Measurements from ENCODE around the gene HCRTR1.

DNA sequence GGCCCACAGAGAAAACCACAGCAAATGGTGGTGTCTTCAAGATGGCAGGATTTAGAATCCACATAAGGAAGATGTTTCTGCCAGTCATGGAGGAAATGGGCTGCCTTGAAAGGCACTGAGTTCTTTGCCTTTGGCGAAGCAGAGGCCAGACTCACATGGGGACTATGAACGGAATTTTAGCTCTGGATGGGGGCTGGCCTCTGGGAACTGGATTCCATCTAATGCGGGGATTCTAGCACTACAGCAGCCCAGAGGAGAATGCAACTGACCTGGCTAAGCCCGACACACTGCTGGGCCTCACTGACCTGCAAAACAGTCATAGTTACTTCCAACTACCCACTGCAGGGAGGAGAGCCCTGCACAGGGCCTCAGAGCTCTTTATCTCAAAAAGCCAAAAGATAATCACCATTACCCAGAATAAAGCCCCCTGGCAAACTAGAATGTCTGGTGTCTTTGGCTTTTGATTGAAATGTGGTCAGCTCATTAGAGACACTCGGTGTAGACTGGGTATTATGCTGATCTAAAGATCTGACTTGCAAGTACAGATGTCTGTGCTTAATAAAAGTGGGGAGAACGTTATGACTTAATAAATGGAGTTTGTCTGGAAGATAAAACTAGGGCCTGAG is 11.6 kb downstream of the HCRTR1 start:
- TF ChIP-seq POLR2A (IDR thresholded peaks at IDR 0.05) (no peak), POLR2AphosphoS5 (IDR thresholded peaks at IDR 0.05) (no peak)
- TF ChIP-seq, protein P1, sequence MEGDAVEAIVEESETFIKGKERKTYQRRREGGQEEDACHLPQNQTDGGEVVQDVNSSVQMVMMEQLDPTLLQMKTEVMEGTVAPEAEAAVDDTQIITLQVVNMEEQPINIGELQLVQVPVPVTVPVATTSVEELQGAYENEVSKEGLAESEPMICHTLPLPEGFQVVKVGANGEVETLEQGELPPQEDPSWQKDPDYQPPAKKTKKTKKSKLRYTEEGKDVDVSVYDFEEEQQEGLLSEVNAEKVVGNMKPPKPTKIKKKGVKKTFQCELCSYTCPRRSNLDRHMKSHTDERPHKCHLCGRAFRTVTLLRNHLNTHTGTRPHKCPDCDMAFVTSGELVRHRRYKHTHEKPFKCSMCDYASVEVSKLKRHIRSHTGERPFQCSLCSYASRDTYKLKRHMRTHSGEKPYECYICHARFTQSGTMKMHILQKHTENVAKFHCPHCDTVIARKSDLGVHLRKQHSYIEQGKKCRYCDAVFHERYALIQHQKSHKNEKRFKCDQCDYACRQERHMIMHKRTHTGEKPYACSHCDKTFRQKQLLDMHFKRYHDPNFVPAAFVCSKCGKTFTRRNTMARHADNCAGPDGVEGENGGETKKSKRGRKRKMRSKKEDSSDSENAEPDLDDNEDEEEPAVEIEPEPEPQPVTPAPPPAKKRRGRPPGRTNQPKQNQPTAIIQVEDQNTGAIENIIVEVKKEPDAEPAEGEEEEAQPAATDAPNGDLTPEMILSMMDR (IDR thresholded peaks at IDR 0.05), result no peak

Measured in breast epithelium (tissue), 3 donors.